CD4-positive, alpha-beta T cell (primary cell): Measurements from ENCODE around the gene ZMPSTE24. TPM values are rescaled to one million over a fixed set of nuclear protein-coding genes. Genes with fewer than 3 reads are reported as not detected.

ENCODE experiments used
- ATAC-seq: fragments of 200-7000 bp; cut with Tn5 transposase; one replicate; pipeline ENCODE4 v1.10.0; 2022; ENCODE audit warnings: mild to moderate bottlenecking; ENCODE audit not compliant: poor library complexity
- CTCF ChIA-PET: fragments of 350-600 bp; sonication (Branson Sonifier 250); formaldehyde crosslinking; loops from one replicate; lab custom pipeline; 2021; ENCODE audit warnings: antibody characterized with exemption, inconsistent platforms; lab: Charles Lee
- POLR2A ChIA-PET: fragments of 350-600 bp; sonication (Branson Sonifier 250); formaldehyde crosslinking; loops from one replicate; lab custom pipeline; 2021; ENCODE audit warnings: antibody characterized with exemption, inconsistent platforms; lab: Charles Lee
- DNase-seq, 14 experiments: peaks; one replicate each; pipeline ENCODE4 v3.0.0-alpha.2; 2013 to 2020; ENCODE audit warnings: mixed read lengths in 2 of 14
- H3K27ac ChIP-seq, 2 donors: one replicate each; pipeline versions ENCODE4 v1.5.1 to v1.7.0; 2013; ENCODE audit warnings: low read length in 2 of 2, low read depth in 1 of 2, mild to moderate bottlenecking in 1 of 2
- H3K27me3 ChIP-seq, 2 experiments: 1 replicate in 1 of 2; 2 replicates in 1 of 2; pipeline versions ENCODE4 v1.6.1 to v1.7.0; 2013; ENCODE audit warnings: low read length in 2 of 2, control low read depth in 1 of 2, mild to moderate bottlenecking in 1 of 2, moderate library complexity in 1 of 2; ENCODE audit not compliant: insufficient read depth in 2 of 2, control insufficient read depth in 1 of 2
- H3K36me3 ChIP-seq: one replicate; pipeline ENCODE4 v1.6.1; 2013; ENCODE audit warnings: low read length, control low read depth; ENCODE audit not compliant: insufficient read depth
- H3K4me1 ChIP-seq: one replicate; pipeline ENCODE4 v1.6.1; 2013; ENCODE audit warnings: low read length, control low read depth; ENCODE audit not compliant: insufficient read depth
- H3K4me3 ChIP-seq: one replicate; pipeline ENCODE4 v1.5.1; 2013; ENCODE audit warnings: mild to moderate bottlenecking, low read length, moderate library complexity
- H3K9me3 ChIP-seq, 2 experiments: 1 replicate in 1 of 2; 2 replicates in 1 of 2; pipeline versions ENCODE4 v1.6.1 to v1.7.0; 2013; ENCODE audit warnings: low read length in 2 of 2, mild to moderate bottlenecking in 2 of 2, control low read depth in 1 of 2, moderate library complexity in 1 of 2; ENCODE audit not compliant: control insufficient read depth in 1 of 2, insufficient read depth in 1 of 2
- H3K27ac Mint-ChIP-seq: one replicate; pipeline ENCODE4 v1.8.0; 2020; ENCODE audit warnings: mixed read lengths
- H3K27me3 Mint-ChIP-seq: one replicate; pipeline ENCODE4 v1.8.0; 2021; ENCODE audit warnings: mixed read lengths
- H3K36me3 Mint-ChIP-seq: one replicate; pipeline ENCODE4 v1.8.0; 2021; ENCODE audit warnings: low read depth, mixed read lengths
- H3K4me1 Mint-ChIP-seq: one replicate; pipeline ENCODE4 v1.8.0; 2021; ENCODE audit warnings: low read depth, mixed read lengths
- H3K4me3 Mint-ChIP-seq: one replicate; pipeline ENCODE4 v1.8.0; 2020; ENCODE audit warnings: mild to moderate bottlenecking, mixed read lengths
- H3K9me3 Mint-ChIP-seq: one replicate; pipeline ENCODE4 v1.8.0; 2020; ENCODE audit warnings: mixed read lengths
- CTCF ChIP-seq: fragments of 200-600 bp; IDR thresholded peaks from one replicate; pipeline ENCODE4 v1.8.0; 2022; ENCODE audit warnings: antibody characterized with exemption, mild to moderate bottlenecking
- intact Hi-C, 2 experiments: fragments of 100-400 bp; cut with DNase I in 1 of 2; cut with micrococcal nuclease in 1 of 2; formaldehyde crosslinking; loops; one replicate each; pipeline versions ENCODE4 v1.15.1 to v1.9.0; 2023 to 2025; cut with DNase I, micrococcal nuclease
- total RNA-seq, 174 experiments: library from RNA in 2 of 174; stranded (reverse) in 2 of 174; gene quantifications; one replicate each; pipeline ENCODE4 v1.2.3 and lab custom pipeline; 2021 to 2026

ZMPSTE24 gene
- total RNA-seq, 2 experiments from 2014 or later, result 8.7 to 8.8 TPM

GRCh38 chr1:40274331-40274730 is 16.3 kb downstream of the ZMPSTE24 start:
- Mint-ChIP-seq H3K4me1 (no peaks in the 10 kb centered on the region), H3K36me3 (peaks cover 76% of the 10 kb centered on the region), H3K9me3 (no peaks in the 10 kb centered on the region), H3K4me3 (no peak overlapping the region), H3K27ac (no peak overlapping the region), H3K27me3 (no peaks in the 10 kb centered on the region)
- Histone ChIP-seq H3K4me3 (no peak overlapping the region), H3K9me3 (no peaks in the 10 kb centered on the region), H3K36me3 (peaks cover 50% of the 10 kb centered on the region), H3K27me3 (no peaks in the 10 kb centered on the region), H3K4me1 (no peaks in the 10 kb centered on the region), H3K27ac (no peak overlapping the region)
- ATAC-seq (no peak), DNase-seq (no peak)
- TF ChIP-seq CTCF, result no peak
- intact Hi-C loops, result no loop called here
- CTCF ChIA-PET, result no interaction called here
- POLR2A ChIA-PET, result interaction anchor here (1.2 kb wide), 1 partner anchor 42 kb away, joined by 3 read pairs; no protein-coding TSS in a partner anchor

DNA sequence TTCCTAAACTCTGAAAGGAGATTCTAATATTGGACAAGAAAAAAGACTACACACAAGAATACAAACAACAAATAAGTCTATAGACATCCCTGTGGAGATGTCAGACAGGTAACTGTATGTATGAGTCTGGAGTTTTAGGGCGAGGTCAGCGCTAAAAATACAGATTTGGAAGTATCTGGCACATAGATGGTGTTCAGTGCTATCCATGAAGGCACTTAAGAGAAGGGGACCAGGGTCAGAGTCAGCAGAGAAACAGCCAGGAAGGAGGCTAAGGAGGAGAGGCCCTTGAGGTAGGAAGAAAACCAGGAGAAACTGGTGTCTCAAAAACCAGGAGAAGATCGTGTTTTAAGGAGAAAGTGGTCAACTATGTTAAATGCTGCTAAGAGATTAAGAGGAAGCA is 18.1 kb downstream of the ZMPSTE24 start:
- Histone ChIP-seq H3K36me3 (peaks cover 38% of the 10 kb centered on the region), H3K4me1 (no peaks in the 10 kb centered on the region), H3K27ac (no peak overlapping the region), H3K27me3 (no peaks in the 10 kb centered on the region), H3K9me3 (no peaks in the 10 kb centered on the region), H3K4me3 (no peak overlapping the region)
- H3K27ac Mint-ChIP-seq, result no peak overlapping the region
- CTCF ChIA-PET, result interaction anchor here (1.0 kb wide), 1 partner anchor 63 kb away, joined by 4 read pairs; no protein-coding TSS in a partner anchor
- DNase-seq (no peak), ATAC-seq (no peak)
- H3K9me3 Mint-ChIP-seq, result no peaks in the 10 kb centered on the region
- TF ChIP-seq CTCF, result no peak
- no peak overlapping the region for H3K4me3 Mint-ChIP-seq
- peaks cover 72% of the 10 kb centered on the region for H3K36me3 Mint-ChIP-seq
- intact Hi-C loops, result no loop called here
- no peaks in the 10 kb centered on the region for H3K4me1 Mint-ChIP-seq
- no peaks in the 10 kb centered on the region for H3K27me3 Mint-ChIP-seq
- POLR2A ChIA-PET, result no interaction called here

- ChIA-PET CTCF (interaction anchor here (1.4 to 1.6 kb wide), 3 partner anchors 57 to 138 kb away, joined by 3 to 7 read pairs (median 5); no protein-coding TSS in a partner anchor), POLR2A (no interaction called here)
- H3K9me3 Mint-ChIP-seq, result no peaks in the 10 kb centered on the region
- ATAC-seq (no peak), DNase-seq (no peak)
- no peak for TF ChIP-seq CTCF
- peaks cover 54% of the 10 kb centered on the region for H3K36me3 Mint-ChIP-seq
- H3K4me1 ChIP-seq, result no peaks in the 10 kb centered on the region
- no peaks in the 10 kb centered on the region for H3K27me3 ChIP-seq
- no peak overlapping the region for H3K27ac ChIP-seq
- intact Hi-C loops, result loop anchor here in 1 of 2 experiments (2.0 kb wide), 1 partner anchor 57 kb away; no protein-coding TSS in a partner anchor
- H3K9me3 ChIP-seq, result no peaks in the 10 kb centered on the region
- no peak overlapping the region for H3K4me3 ChIP-seq
- H3K4me1 Mint-ChIP-seq, result no peaks in the 10 kb centered on the region
- no peak overlapping the region for H3K4me3 Mint-ChIP-seq
- H3K36me3 ChIP-seq, result peaks cover 26% of the 10 kb centered on the region
- H3K27me3 Mint-ChIP-seq, result no peaks in the 10 kb centered on the region
- H3K27ac Mint-ChIP-seq, result no peak overlapping the region
Measured at GRCh38 chr1:40281853-40282252, 23.8 kb downstream of the ZMPSTE24 start.
